MM.1S (cell line): Measurements from ENCODE around the gene SNX27.

ENCODE experiments used
- EZH2 ChIP-seq: fragments of 300-600 bp; sonication (generic); optimal IDR thresholded peaks from 2 replicates; pipeline ENCODE3; 2017; ENCODE audit warnings: low read depth, mild to moderate bottlenecking, antibody characterized with exemption, low read length, mixed read lengths
- TF ChIP-seq, protein P1 (sequence below): fragments of 300-600 bp; sonication (generic); IDR thresholded peaks from 2 replicates; pipeline ENCODE4 v1.5.1; 2016; ENCODE audit warnings: antibody characterized with exemption, low read length, mixed read lengths

DNA sequence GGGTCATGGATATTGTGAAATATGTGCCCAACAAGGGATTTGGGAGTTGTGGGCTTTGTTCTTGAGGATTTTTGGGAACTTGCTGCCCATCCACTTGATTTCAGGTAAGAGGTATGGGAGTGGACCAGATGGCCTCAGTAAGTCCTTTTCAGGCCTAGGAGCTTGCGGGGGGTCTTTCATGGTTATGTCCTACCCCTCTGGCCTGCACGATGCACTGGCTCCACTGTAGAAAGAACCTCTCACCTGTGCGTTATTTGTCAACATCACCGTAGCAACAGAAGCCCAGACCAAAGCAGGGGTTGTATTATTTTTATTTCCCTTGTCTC lies 118.1 kb downstream of the SNX27 start:
- TF ChIP-seq, protein P1, sequence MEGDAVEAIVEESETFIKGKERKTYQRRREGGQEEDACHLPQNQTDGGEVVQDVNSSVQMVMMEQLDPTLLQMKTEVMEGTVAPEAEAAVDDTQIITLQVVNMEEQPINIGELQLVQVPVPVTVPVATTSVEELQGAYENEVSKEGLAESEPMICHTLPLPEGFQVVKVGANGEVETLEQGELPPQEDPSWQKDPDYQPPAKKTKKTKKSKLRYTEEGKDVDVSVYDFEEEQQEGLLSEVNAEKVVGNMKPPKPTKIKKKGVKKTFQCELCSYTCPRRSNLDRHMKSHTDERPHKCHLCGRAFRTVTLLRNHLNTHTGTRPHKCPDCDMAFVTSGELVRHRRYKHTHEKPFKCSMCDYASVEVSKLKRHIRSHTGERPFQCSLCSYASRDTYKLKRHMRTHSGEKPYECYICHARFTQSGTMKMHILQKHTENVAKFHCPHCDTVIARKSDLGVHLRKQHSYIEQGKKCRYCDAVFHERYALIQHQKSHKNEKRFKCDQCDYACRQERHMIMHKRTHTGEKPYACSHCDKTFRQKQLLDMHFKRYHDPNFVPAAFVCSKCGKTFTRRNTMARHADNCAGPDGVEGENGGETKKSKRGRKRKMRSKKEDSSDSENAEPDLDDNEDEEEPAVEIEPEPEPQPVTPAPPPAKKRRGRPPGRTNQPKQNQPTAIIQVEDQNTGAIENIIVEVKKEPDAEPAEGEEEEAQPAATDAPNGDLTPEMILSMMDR = no peak
- TF ChIP-seq EZH2 = no peak
